GM12878 (cell line): ENCODE data around the gene CTNNA2. TPM values are rescaled to one million over a fixed set of nuclear protein-coding genes. Genes with fewer than 3 reads are reported as not detected.

Experiments
- ATAC-seq: fragments of 200-7000 bp; cut with Tn5 transposase; 3 replicates; pipeline ENCODE4 v1.9.1; 2020; ENCODE audit warnings: mild to moderate bottlenecking, moderate library complexity
- BruUV-seq: library from RNA; stranded (reverse); fragments of 400-500 nt; replicated peaks from 2 replicates; lab custom pipeline; 2021; lab: Mats Ljungman, UMichigan
- CTCF ChIA-PET: fragments of 300-600 bp; sonication (Branson Sonifier 250); formaldehyde crosslinking; extraction: SDS; loops from one replicate; lab custom pipeline; 2021; ENCODE audit warnings: inconsistent platforms; lab: Yijun Ruan, JAX
- POLR2A ChIA-PET: fragments of 350-600 bp; formaldehyde crosslinking; extraction: SDS; loops from one replicate; lab custom pipeline; 2021; ENCODE audit warnings: inconsistent platforms; lab: Charles Lee
- RAD21 ChIA-PET: fragments of 300-600 bp; sonication (Branson Sonifier 250); formaldehyde crosslinking; loops from one replicate; lab custom pipeline; 2023; ENCODE audit warnings: antibody characterized with exemption; ENCODE audit not compliant: unreplicated experiment; lab: Charles Lee
- SMC1A ChIA-PET: fragments of 300-600 bp; sonication (Branson Sonifier 250); formaldehyde crosslinking; loops from one replicate; lab custom pipeline; 2023; ENCODE audit not compliant: unreplicated experiment, uncharacterized antibody; lab: Charles Lee
- DNase-seq: peaks from one replicate; pipeline ENCODE4 v3.0.0-alpha.2; 2011; ENCODE audit warnings: low read depth, low spot score
- FAIRE-seq: peaks from 3 replicates; lab custom pipeline; 2011; peaks lifted over from hg19 to GRCh38; lab: Jason Lieb, UNC
- H2AFZ ChIP-seq: 2 replicates; pipeline ENCODE4 v1.6.0; 2011; ENCODE audit warnings: low read depth, low read length, control low read depth; ENCODE audit not compliant: control insufficient read depth
- H3K27ac ChIP-seq: 2 replicates; pipeline ENCODE4 v1.5.1; 2011; ENCODE audit warnings: control low read depth; ENCODE audit not compliant: control insufficient read depth, insufficient read depth
- H3K27me3 ChIP-seq, 2 experiments: replicated peaks in 1 of 2; 2 replicates each; pipeline versions ENCODE4 v1.6.0 to v1.6.1; 2011; ENCODE audit warnings: low read length in 1 of 2; ENCODE audit not compliant: control insufficient read depth in 2 of 2, insufficient read depth in 2 of 2
- H3K36me3 ChIP-seq, 2 experiments: 2 replicates each; pipeline ENCODE4 v1.5.1; 2011; ENCODE audit warnings: low read length in 1 of 2; ENCODE audit not compliant: control insufficient read depth in 2 of 2, insufficient read depth in 2 of 2
- H3K4me1 ChIP-seq: 2 replicates; pipeline ENCODE4 v1.6.1; 2011; ENCODE audit warnings: mild to moderate bottlenecking, low read length, moderate library complexity, mixed read lengths; ENCODE audit not compliant: control insufficient read depth, insufficient read depth
- H3K4me2 ChIP-seq: 2 replicates; pipeline ENCODE4 v1.6.0; 2011; ENCODE audit warnings: control low read depth; ENCODE audit not compliant: control insufficient read depth, insufficient read depth
- H3K4me3 ChIP-seq: fragments of 200-600 bp; sonication (generic); 2 replicates; pipeline ENCODE4 v1.5.1; 2016
- H3K79me2 ChIP-seq: 2 replicates; pipeline ENCODE4 v1.6.0; 2011; ENCODE audit warnings: low read length; ENCODE audit not compliant: control insufficient read depth, insufficient read depth
- H3K9ac ChIP-seq: 2 replicates; pipeline ENCODE4 v1.8.0; 2011; ENCODE audit warnings: low read length, control low read depth, mixed read lengths; ENCODE audit not compliant: control insufficient read depth, insufficient read depth
- H3K9me3 ChIP-seq: replicated peaks from 3 replicates; pipeline ENCODE4 v1.5.1; 2011; ENCODE audit warnings: mild to moderate bottlenecking, low read length; ENCODE audit not compliant: control insufficient read depth, insufficient read depth
- H4K20me1 ChIP-seq: 2 replicates; pipeline ENCODE4 v1.6.0; 2011; ENCODE audit not compliant: control insufficient read depth, insufficient read depth
- BCL11A ChIP-seq: IDR thresholded peaks from 2 replicates; pipeline ENCODE4 v1.6.1; 2011; ENCODE audit warnings: low read depth, low read length
- CBFB ChIP-seq: IDR thresholded peaks from 2 replicates; pipeline ENCODE4 v1.6.1; 2016; ENCODE audit warnings: antibody characterized with exemption, low read depth
- CHD2 ChIP-seq: IDR thresholded peaks from 2 replicates; pipeline ENCODE4 v1.6.1; 2011; ENCODE audit warnings: low read depth, low read length, improper control_type of control experiment, borderline replicate concordance
- E2F8 ChIP-seq: fragments of 450-650 bp; IDR thresholded peaks from 2 replicates; pipeline ENCODE4 v1.6.1; 2018; ENCODE audit warnings: mild to moderate bottlenecking, low read depth, moderate library complexity; ENCODE audit not compliant: partially characterized antibody
- FOXK2 ChIP-seq: fragments of 450-650 bp; IDR thresholded peaks from 2 replicates; pipeline ENCODE4 v1.6.1; 2017; ENCODE audit warnings: mild to moderate bottlenecking, moderate library complexity
- KLF5 ChIP-seq: fragments of 450-650 bp; IDR thresholded peaks from 2 replicates; pipeline ENCODE4 v1.6.1; 2014; ENCODE audit warnings: mild to moderate bottlenecking; ENCODE audit not compliant: partially characterized antibody
- TAF1 ChIP-seq: IDR thresholded peaks from 2 replicates; pipeline ENCODE4 v1.6.1; 2011; ENCODE audit warnings: mild to moderate bottlenecking, low read depth, low read length, borderline replicate concordance
- ZNF622 ChIP-seq: fragments of 450-650 bp; IDR thresholded peaks from 2 replicates; pipeline ENCODE4 v1.6.1; 2017; ENCODE audit warnings: mild to moderate bottlenecking, inconsistent platforms
- WGBS: methylation state at CpG from one replicate; pipeline ENCODE4 v1.1.6; 2016; ENCODE audit warnings: low lambda C conversion rate; ENCODE audit not compliant: insufficient replicate concordance, insufficient coverage; ENCODE audit errors: missing lambda C conversion rate; 5-methylcytosine and 5-hydroxymethylcytosine counted together
- in situ Hi-C: fragments of 300-500 bp; cut with MboI; formaldehyde crosslinking; loops from 9 replicates; pipeline ENCODE4 v1.14.3; 2018; ENCODE audit warnings: mixed read lengths
- intact Hi-C: fragments of 100-400 bp; cut with micrococcal nuclease; formaldehyde crosslinking; loops from one replicate; pipeline ENCODE4 v1.14.2; 2022; ENCODE audit not compliant: unreplicated experiment
- polyA plus RNA-seq, 11 experiments: library from polyadenylated mRNA; depleted of rRNA in 4 of 11; unstranded in 6 of 11; stranded (reverse) in 5 of 11; fragments of >200 nt; fragmentation: Nextera tagmentation in 4 of 11; fragmentation: Illumina TruSeq in 1 of 11; extraction: Ambion mirVana in 4 of 11; extraction: Trizol in 1 of 11; gene quantifications; 1 replicate in 1 of 11; 2 replicates in 10 of 11; pipeline versions ENCODE4 v1.2.1 to v1.2.3, GENCODE V29; 2011 to 2016; ENCODE audit warnings: inconsistent platforms in 2 of 11, missing spikeins in 2 of 11, low read depth in 1 of 11
- total RNA-seq, 4 experiments: library from RNA; depleted of rRNA in 3 of 4; stranded (reverse); fragments of >200 nt in 3 of 4; fragmentation: Illumina TruSeq in 1 of 4; extraction: Trizol in 1 of 4; gene quantifications; 2 replicates each; pipeline versions ENCODE4 v1.2.1 to v1.2.3, GENCODE V29; 2013 to 2021
- TF ChIP-seq, protein P1 (sequence below): IDR thresholded peaks from 2 replicates; pipeline ENCODE4 v1.6.1; 2012; ENCODE audit warnings: mild to moderate bottlenecking, low read depth, low read length
- TF ChIP-seq, protein P2 (sequence below): fragments of 450-650 bp; conservative IDR thresholded peaks from 2 replicates; pipeline ENCODE4 v1.6.1; 2017; ENCODE audit warnings: mild to moderate bottlenecking, moderate library complexity
- TF ChIP-seq, protein P3 (sequence below): fragments of 450-650 bp; formaldehyde crosslinking; IDR thresholded peaks from 2 replicates; pipeline ENCODE4 v1.4.0; 2022; ENCODE audit warnings: mild to moderate bottlenecking, moderate library complexity

The CTNNA2 gene
- total and polyA plus RNA-seq, 10 of the 15 experiments (the other 5 are each of a cell fraction or from before 2014, with no cell fraction given), result 2.4 to 36.2 (median 6.6) TPM

DNA sequence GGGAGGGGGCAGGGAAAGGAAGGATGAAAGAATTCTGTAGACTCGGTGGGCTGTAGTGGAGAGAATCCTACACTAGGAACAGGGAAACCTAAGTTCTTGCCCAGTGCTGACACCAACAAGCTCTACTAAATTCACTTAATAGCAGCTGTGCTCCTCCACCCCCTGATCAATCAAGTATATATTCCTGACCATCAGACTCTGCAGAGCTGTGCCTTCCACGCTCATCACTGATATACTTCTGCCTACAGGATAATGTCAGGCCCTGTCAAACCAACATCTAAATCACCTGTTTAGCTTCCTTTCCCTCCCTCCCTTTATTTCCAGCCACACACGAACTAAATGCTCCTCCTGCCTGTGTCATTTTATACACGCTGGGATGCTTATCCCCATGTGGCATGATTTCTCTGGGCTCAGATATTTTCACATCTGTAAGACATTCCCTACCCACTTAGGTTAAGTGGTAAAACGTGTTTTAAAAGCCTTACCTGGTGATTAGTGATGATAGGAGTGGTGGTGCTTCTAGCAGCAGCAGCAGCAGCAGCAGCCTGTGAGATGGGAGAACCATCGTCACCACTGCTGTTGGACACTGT is 489.8 kb downstream of the CTNNA2 start:
- no peak for FAIRE-seq
- H3K27me3 ChIP-seq, result no peaks in the 10 kb centered on the region
- H3K4me3 ChIP-seq, result no peak overlapping the region
- no peak for DNase-seq
- H3K4me1 ChIP-seq, result no peaks in the 10 kb centered on the region
- H3K79me2 ChIP-seq, result no peaks in the 10 kb centered on the region
- ChIA-PET CTCF (no interaction called here), SMC1A (no interaction called here), RAD21 (no interaction called here), POLR2A (no interaction called here)
- H3K9ac ChIP-seq, result no peak overlapping the region
- H4K20me1 ChIP-seq, result no peaks in the 10 kb centered on the region
- TF ChIP-seq ZNF622, result no peak
- no peak for TF ChIP-seq TAF1
- no peak for TF ChIP-seq FOXK2
- TF ChIP-seq, protein P1, sequence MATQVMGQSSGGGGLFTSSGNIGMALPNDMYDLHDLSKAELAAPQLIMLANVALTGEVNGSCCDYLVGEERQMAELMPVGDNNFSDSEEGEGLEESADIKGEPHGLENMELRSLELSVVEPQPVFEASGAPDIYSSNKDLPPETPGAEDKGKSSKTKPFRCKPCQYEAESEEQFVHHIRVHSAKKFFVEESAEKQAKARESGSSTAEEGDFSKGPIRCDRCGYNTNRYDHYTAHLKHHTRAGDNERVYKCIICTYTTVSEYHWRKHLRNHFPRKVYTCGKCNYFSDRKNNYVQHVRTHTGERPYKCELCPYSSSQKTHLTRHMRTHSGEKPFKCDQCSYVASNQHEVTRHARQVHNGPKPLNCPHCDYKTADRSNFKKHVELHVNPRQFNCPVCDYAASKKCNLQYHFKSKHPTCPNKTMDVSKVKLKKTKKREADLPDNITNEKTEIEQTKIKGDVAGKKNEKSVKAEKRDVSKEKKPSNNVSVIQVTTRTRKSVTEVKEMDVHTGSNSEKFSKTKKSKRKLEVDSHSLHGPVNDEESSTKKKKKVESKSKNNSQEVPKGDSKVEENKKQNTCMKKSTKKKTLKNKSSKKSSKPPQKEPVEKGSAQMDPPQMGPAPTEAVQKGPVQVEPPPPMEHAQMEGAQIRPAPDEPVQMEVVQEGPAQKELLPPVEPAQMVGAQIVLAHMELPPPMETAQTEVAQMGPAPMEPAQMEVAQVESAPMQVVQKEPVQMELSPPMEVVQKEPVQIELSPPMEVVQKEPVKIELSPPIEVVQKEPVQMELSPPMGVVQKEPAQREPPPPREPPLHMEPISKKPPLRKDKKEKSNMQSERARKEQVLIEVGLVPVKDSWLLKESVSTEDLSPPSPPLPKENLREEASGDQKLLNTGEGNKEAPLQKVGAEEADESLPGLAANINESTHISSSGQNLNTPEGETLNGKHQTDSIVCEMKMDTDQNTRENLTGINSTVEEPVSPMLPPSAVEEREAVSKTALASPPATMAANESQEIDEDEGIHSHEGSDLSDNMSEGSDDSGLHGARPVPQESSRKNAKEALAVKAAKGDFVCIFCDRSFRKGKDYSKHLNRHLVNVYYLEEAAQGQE, result no peak
- no peak for TF ChIP-seq CBFB
- TF ChIP-seq CHD2, result no peak
- TF ChIP-seq E2F8, result no peak
- TF ChIP-seq KLF5, result no peak
- TF ChIP-seq, protein P2, sequence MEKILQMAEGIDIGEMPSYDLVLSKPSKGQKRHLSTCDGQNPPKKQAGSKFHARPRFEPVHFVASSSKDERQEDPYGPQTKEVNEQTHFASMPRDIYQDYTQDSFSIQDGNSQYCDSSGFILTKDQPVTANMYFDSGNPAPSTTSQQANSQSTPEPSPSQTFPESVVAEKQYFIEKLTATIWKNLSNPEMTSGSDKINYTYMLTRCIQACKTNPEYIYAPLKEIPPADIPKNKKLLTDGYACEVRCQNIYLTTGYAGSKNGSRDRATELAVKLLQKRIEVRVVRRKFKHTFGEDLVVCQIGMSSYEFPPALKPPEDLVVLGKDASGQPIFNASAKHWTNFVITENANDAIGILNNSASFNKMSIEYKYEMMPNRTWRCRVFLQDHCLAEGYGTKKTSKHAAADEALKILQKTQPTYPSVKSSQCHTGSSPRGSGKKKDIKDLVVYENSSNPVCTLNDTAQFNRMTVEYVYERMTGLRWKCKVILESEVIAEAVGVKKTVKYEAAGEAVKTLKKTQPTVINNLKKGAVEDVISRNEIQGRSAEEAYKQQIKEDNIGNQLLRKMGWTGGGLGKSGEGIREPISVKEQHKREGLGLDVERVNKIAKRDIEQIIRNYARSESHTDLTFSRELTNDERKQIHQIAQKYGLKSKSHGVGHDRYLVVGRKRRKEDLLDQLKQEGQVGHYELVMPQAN, result no peak
- no peak for TF ChIP-seq BCL11A
- TF ChIP-seq, protein P3, sequence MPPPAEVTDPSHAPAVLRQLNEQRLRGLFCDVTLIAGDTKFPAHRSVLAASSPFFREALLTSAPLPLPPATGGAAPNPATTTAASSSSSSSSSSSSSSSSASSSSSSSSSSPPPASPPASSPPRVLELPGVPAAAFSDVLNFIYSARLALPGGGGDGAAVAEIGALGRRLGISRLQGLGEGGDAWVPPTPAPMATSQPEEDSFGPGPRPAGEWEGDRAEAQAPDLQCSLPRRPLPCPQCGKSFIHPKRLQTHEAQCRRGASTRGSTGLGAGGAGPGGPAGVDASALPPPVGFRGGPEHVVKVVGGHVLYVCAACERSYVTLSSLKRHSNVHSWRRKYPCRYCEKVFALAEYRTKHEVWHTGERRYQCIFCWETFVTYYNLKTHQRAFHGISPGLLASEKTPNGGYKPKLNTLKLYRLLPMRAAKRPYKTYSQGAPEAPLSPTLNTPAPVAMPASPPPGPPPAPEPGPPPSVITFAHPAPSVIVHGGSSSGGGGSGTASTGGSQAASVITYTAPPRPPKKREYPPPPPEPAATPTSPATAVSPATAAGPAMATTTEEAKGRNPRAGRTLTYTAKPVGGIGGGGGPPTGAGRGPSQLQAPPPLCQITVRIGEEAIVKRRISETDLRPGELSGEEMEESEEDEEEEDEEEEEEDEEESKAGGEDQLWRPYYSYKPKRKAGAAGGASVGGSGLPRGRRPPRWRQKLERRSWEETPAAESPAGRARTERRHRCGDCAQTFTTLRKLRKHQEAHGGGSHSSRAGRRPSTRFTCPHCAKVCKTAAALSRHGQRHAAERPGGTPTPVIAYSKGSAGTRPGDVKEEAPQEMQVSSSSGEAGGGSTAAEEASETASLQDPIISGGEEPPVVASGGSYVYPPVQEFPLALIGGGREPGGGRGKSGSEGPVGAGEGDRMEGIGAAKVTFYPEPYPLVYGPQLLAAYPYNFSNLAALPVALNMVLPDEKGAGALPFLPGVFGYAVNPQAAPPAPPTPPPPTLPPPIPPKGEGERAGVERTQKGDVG, result no peak
- in situ Hi-C loops (no loop called here), intact Hi-C loops (no loop called here)
- no peaks in the 10 kb centered on the region for H3K36me3 ChIP-seq
- no peaks in the 10 kb centered on the region for H3K9me3 ChIP-seq
- no peak overlapping the region for H3K4me2 ChIP-seq
- no peak overlapping the region for H2AFZ ChIP-seq
- 24% methylated on average over 6 of the region's 6 CpGs for WGBS
- no peak overlapping the region for H3K27ac ChIP-seq
- no TSS peak for BruUV-seq
- no peak for ATAC-seq
